ENCODE data around the gene EEF1A2.

EEF1A2 gene

DNA sequence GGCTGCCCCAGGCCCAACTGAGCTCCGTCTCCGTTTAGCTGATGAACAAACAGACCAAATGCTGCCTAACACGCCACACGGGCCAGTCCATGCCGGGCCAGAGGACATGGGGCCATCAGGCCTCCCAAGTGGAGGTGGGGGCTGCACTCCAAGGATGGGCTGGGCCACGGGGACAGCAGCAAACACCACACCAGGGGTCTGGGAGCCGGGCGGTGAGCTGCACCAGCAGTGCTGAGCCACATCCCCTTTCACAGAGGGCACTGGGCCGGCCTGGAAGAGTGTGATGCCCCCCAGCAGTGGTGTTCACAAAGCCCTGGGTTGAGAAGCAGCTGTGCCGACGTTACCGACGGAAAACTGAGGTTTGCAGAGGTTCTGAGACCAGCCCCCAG is 29.2 kb downstream of the EEF1A2 start:
- no peak for DNase-seq (ENCODE audit: low read depth, low spot score)

DNA sequence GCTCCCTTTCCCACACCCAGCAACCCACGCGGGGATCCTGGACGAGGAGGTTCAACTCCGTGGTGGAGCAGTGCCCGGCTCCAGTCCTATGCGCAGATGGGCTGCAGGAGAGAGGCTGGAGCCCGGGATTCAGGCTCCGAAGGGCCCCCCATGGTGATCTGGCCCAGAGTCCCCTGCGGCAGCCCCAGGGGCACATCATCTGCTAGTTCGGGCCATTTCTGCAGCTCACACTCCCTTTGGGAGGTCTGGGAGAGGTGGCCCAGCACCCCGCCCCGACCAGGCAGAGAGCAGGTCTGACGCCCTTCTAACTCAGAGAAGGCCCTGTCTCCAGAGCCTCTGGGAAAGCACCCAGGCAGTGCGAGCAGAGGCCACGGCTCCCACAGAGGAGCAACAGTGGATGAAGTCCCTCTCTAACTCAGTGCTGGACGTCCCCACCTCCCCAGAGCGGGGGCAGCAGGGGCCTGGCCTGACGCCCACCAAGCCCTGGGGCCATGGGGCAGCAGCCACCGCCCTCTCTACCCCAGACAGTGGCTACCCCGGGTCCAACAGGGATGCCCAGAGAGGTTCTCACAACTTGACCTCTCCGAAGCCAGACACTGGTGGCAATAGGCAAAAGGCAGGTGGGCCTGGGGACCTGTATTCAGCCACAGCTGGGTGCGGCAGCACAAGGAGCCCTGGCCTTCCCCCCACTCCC is 29.7 kb downstream of the EEF1A2 start:
- no peak for DNase-seq (ENCODE audit: low read depth, low spot score)

DNA sequence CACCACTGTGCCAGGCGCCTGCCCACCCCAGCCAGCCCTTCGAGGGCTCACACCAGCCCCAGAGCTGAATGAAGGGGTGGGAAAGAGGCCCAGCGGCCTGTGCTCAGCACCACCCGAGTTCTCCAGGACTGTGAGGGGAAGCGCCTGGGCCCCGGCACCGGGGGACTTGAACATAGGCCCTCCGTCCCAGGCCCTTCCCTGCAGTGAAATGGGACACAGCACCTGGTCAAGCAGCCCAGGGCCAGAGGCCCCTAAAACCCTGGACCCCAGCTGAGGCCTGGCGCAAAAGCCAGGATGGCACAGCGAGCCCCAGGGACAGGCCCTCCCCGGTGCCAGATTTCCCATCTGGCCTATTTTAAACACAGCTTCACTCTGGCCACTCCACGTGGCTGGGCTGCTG is 30.5 kb downstream of the EEF1A2 start:
- DNase-seq (ENCODE audit: low read depth, low spot score): no peak

DNA sequence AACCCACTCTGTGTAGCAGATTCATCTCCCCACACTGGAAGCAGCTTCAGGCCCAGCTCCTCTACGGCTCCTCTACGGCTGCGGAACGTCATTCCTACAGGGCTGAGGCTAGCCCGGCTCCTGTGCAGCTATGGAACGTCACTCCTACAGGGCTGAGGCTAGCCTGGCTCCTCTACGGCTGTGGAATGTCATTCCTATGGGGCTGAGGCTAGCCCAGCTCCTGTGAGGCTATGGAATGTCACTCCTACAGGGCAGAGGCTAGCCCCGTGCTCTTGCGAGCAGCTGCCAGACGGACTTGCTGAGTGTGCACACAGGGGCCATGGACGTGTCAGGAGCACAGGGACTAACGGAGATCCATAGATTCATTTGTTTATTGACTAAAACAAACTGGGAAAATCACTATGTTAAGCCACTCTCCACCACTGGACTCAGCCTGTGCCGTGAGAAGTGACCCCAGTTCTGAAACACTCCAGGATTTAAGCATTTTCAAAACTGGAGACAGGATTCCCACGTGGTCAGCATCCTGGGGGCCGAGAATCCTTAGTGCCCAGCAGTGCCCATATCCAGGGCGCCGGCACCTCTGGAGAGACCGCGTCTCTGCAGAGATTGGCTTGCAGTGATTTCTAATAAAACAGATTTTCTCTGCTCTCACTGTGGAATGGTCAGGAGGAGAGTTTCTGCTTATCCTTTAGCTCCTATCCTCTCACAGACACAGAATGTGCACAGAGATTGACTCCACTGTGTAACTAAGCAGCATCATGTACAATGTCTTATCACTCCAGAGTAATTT is 31.4 kb downstream of the EEF1A2 start:
- DNase-seq (ENCODE audit: low read depth, low spot score): no peak

DNA sequence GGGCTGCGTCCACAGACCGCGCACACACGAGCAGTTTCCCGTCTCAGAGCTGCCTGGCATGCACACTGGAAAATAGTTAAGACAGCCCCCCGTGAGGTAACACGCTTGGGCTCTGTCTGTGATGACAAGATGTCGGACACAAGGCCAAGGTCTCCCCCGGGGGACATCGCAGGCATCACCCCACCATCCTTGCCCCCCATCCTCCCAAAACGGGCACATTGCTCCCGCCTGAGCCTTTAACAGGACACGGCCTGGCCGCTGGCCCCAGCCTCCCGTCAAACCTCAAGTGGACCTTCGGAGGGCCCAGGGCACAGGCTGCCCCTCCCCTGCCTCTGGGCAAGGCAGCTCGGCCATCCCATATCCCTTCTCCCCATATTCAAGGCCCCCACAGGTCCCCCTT is 32.0 kb downstream of the EEF1A2 start:
- DNase-seq (ENCODE audit: low read depth, low spot score): no peak

DNA sequence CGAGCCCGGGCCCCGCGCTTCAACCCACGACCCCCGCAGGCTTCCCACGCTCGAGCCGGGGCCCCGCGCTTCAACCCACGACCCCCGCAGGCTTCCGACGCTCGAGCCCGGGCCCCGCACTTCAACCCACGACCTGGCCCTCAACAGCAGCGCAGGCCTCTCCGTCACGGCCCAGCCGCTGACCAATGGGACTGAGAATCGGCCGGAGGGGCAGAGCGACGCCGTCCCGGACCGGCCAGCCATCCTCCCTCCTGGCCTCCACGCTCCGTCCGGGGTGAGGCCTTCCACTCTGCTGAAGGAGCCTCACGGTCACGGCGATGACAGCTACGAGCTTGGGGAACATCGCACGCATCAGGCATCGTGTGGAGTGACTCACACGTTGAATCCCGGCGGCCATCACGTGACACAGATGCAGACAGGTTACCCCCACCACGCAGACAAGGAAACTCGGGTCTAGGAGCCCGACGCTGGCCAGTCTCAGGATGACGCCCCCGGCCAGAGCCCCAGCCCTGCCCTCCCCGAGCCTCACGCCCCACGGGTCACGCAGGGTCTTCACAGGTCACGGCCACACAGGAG is 32.5 kb downstream of the EEF1A2 start:
- DNase-seq (ENCODE audit: low read depth, low spot score): no peak

DNA sequence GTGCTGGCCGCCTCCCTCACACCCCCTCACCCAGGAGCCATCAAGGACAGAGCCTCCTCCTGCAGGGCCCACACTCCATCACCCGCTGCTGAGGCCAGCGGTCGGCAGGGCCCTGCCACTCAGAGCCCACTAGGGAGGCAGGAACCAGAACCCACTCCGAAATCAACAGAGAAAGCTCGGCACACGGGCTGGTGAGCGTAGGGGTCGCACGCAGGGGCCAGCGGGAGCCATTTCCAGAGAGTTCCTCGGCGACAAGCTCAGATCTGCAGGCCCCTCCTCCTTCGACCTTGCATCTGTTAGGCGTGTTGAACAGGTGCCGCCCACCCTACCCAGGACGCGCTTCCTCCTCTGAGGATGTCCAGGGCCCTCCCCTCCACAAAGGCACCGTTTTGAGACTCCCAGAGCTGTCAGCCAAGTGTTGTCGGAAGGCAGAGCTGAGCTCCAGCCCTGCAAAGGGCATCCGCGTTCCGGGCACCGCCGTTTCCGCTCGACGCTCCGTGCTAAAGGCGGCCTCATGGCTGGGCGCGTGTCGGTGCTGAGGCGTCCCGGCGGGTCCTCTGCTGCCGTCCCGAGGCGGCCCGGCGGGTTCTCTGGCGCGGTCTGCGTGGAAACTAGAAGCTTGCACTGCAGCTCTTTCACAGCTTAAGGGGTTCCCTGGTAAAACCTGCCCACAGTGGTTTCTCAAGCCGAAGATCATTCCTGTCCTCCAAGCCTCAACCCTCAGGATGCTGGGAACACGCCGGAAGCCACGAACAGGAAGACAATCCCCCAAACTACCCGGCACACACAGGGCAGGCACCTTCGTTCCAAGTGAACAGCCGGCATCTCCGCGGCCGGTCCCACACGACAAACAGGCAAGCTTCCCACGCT is 33.3 kb downstream of the EEF1A2 start:
- no peak for DNase-seq (ENCODE audit: low read depth, low spot score)

DNA sequence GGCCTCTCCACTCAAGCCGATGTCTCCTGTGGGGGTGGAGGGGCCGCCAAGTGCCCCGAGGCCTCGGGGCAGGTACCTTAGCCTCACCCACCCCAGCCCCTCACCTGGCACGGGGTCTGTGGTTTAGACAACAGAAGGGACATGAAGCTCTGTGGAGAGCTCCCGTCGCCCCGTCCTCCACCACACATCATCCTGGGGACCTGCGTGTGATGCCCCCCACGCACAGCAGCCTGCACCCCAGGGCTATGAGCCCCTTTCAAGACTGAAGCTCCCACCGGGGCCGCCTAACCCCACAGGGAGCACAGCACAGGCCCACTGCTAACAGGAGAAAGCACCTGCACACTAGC is 34.6 kb downstream of the EEF1A2 start:
- no peak for DNase-seq (ENCODE audit: low read depth, low spot score)

DNA sequence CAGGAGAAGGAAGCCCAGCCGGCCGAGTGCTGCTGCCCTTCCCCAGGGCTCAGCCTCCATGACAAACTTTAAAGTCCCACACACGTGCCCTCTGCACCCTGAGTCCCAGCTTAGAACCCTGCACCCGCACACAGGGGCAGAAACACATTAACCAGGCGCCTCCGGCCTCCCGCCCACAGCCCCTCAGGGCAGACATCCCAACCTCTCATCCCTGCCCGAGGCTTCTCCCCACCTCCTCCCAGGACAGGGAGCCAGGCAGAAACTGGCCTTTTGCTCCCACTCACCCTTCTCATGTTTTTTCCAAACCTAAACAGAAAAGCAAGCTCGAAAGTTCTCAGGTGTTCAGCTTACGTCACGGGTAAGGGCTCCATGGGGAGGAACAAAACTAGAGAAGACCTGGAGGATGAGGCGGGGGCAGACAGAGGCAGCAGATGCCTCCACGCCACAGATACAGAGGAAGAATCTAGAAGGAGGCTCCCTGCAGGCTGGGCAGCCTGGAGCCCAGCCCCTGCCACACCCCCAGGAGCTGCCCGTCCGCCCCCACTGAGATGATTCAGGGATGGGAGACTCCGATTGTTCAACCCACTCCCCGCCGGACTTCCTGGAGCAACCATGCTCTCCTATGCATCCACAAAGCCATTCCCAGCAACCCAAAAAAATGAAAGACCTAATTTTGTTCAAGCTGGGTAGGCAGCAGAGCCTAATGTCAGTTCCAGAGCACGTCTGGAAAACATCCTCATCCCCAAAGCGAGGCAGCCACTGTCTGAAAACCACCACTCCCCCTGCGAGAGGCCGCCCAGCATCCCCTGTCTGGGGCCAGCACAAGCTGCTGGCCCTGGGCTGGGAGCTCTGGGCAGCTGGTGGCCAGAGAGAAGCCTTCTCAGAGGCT is 35.2 kb downstream of the EEF1A2 start:
- DNase-seq (ENCODE audit: low read depth, low spot score): no peak

DNA sequence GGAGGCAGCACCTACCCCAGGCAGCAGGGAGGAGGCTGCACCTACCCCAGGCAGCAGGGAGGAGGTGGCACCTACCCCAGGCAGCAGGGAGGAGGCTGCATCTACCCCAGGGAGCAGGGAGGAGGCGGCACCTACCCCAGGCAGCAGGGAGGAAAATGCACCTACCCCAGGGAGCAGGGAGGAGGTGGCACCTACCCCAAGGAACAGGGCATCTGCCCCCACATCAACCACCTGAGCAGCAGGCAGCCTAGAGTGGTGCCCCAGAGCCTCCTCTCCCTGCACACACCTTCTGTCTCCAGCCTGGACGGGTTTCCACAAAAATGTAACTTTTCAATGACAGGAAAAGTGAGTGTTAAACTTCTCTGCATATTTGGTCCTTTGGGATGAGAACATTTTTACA is 36.6 kb downstream of the EEF1A2 start:
- DNase-seq (ENCODE audit: low read depth, low spot score): no peak

DNA sequence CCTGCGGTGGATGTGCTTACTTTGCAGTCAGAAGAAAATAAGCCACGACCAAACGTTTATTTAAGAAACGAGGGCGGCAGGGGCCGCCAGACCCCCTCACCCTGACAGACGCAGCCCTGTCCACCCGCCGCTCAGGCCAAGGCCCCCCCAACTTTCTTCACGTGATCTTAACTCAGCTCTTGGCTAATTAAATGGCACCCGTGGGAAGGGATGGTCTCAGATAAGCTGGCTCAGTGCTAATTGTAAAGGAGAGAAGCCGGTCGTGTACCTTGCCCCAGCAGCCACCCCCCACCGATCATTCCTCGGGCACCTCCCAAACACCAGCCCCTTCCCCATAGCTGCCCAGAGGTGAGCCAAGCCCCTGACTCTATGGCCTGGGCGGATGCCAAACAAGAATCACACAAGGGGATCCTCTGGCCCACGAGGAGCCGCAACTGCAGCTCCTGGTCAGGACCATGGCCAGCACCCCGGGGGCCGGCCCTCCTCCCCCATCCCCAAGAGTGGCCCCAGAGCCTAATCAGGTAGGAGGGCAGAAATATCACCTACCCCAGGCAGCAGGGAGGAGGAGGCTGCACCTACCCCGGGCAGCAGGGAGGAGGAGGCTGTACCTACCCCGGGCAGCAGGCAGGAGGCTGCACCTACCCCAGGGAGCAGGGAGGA is 37.6 kb downstream of the EEF1A2 start:
- no peak for DNase-seq (ENCODE audit: low read depth, low spot score)

DNA sequence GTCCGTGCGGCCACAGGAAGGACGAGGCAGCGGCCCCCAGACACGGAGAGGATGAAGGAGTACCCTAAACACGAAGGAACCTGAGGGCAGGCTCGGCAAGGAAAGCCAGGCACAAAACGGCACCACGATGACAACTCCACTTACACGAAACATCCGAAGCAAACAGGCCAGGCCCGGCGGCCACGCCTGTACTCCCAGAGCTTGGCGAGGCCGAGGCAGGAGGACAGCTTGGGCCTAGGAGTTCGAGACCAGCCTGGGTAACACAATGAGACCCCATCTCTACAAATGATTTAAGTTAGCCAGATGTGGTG is 39.9 kb downstream of the EEF1A2 start:
- DNase-seq (ENCODE audit: low read depth, low spot score): no peak

DNA sequence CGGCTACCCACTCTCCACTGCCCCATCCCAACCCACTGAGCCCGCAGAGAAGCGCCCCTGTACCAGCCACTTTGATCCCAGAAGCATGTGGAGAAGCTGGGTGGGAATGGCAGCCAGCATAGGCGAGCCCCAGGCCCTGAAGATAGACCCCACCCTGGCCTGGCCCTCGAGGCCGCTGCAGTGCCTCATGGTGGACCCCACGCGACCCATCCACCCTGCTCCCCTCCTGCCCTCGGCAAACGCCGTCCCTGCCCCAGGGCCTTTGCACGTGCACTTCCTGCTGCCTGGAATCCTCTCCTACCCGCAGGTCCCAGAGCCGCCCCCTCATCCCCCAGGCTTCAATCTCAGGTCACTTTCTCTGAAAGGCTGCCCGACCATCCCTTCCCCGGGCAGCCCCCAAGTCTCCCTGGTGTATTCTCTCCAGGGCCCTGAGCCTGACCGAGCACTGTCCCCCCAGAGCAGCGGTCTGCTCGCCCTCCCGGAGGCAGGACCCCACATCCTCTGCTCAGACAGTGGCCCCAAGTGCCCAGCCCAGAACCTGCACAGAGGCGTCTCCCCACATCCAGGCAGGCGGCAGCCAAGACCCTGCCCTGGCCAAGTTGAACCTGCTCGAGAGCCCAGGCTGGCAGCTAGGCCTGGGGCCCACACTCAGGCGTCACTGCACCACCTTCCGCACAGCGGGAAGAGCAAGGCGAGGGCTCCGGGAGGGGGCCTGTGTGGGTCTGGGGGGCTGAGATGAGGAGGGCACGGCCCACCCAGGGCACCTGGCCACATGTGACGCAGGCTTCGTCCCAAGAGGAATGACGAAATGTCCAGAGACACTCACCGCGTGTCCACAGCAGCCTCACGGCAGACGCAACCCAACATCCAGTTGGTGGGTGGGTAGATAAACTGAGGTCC is 40.5 kb downstream of the EEF1A2 start:
- no peak for DNase-seq (ENCODE audit: low read depth, low spot score)

DNA sequence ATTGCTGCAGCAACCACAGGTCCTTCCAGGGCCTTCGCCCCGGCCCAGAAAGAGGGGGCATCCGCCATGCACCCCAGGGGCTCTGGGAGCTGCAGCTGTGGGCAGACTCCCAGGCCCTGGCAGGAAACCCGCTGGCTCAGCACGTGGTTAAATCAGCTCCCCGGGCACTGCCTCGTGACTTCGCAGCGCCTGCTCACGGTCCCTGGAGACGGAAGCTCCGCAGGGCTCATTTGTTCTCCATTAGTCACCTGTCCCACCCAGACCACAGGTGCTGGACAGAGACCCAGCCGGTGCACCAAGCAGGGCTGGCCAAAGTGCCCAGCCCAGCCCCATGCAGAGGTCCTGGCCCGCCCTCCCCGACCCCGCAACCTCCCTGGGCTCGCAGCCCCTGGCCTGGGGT is 41.1 kb downstream of the EEF1A2 start:
- no peak for DNase-seq (ENCODE audit: low read depth, low spot score)

DNA sequence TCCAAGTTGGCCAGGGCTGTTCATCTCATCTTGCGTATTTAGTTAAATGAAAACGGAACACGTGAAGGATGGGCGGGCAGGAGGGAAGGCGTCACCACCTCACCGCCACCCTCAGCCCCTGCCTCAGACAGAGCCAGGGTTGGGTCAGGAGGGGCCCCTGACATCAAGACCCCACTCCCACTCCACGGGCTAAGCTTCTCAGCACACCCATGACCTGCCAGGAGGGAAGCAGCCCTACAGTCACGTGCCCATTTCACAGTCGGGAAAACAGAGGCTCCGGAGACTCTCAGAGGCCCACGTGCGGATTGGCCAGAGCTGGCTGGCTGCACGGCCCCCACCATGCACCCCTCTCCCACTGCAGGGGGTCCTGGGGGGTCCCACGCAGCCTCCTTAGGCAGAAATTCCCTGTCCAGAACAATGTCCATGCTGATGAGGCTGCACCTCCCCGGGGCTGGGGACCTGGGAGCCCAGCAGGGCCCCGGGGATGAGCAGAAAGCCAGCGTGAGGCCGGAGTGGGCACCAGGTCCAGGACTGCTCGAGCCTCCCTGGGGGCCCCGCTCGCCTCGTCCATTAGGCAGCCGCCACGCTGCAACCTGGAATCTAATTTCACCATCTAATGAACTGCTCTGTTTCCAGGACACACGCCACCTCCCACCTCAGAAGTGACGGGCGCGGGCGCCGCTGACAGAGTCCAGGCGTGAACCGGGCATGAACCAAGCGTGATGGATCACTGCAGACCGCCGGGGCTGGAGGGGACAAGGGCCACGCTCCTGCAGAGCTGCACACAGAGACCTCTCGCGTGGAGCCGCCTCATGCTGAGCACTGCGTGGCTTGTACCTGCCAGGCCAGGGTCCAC is 42.2 kb downstream of the EEF1A2 start:
- DNase-seq (ENCODE audit: low read depth, low spot score): no peak

DNA sequence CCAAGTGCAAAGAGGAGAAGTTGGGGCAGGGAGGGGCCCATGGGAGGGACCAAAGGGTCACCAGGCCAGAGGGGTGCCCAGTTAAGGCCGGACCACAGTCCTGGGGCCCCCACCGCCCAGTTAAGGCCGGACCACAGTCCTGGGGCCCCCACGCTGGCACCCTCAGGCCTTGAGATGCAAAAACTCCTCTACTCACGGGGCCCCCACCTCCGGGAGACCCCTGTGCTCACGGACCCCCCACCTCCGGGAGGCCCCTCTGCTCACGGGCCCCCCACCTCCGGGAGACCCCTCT is 43.4 kb downstream of the EEF1A2 start:
- no peak for DNase-seq (ENCODE audit: low read depth, low spot score)

DNA sequence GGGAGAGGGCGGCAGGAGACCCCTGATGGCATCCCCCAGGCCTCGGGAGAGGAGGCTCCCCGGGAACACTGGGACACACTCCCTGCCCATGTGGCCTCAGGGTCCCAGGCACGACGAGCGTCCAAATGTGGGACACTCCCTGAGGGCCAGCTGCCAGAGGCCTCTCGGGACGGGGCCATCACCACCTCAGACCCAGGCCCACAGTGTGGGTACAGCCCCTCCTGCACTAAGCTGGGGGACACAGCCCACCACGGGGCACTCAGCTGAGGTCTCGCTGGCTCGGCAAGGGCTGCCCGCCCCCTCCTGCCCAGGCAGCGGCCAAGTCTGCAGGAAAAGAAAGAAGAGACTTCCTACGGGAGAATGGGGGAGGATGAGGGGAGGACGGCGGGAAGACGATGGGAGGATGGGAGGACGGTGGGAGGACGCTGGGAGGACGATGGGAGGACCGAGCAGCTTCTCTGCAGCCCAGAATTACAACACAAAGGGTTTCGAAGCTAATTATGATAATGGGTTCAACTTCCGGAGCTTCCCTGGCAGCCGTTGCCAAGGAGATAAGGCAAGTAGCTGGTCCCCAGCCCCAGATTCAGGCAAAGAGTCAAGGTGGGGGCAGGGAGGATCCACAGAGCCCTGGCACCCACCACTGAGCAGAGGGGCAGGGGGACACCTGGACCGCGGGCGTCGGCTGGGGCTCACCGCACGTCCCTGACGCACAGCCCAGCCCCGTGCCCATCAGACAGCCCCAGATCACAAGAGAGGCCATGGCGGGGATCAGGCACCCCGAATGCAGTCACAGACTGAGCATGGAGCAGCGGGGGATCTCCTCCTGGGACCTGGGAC is 43.9 kb downstream of the EEF1A2 start:
- no peak for DNase-seq (ENCODE audit: low read depth, low spot score)
